ENCODE results near the gene SERAC1. TPM values are rescaled to one million over a fixed set of nuclear protein-coding genes. Genes with fewer than 3 reads are reported as not detected.

The SERAC1 gene
- total and polyA plus RNA-seq, 12 donors: 2.0 to 6.0 (median 4.8) TPM

GRCh38 chr6:158158748-158159147 is 9.3 kb downstream of the SERAC1 start:
- DNase-seq: no peak
- no peak overlapping the region for H3K27ac ChIP-seq
- WGBS, 2 donors: 81 to 84% methylated on average over 2 of the region's 2 CpGs
- H3K36me3 ChIP-seq: peaks cover 0 to 22% (median 0%) of the 10 kb centered on the region in 9 donors
- no peaks in the 10 kb centered on the region for H3K9me3 ChIP-seq
- peaks cover 0 to 11% (median 0%) of the 10 kb centered on the region in 9 donors for H3K4me1 ChIP-seq
- no peak overlapping the region for H3K4me3 ChIP-seq
- no peaks in the 10 kb centered on the region for H3K27me3 ChIP-seq
- intact Hi-C loops (cut with DNase I): no loop called here
- ATAC-seq: no peak
- TF ChIP-seq CTCF (IDR thresholded peaks at IDR 0.05): no peak

DNA sequence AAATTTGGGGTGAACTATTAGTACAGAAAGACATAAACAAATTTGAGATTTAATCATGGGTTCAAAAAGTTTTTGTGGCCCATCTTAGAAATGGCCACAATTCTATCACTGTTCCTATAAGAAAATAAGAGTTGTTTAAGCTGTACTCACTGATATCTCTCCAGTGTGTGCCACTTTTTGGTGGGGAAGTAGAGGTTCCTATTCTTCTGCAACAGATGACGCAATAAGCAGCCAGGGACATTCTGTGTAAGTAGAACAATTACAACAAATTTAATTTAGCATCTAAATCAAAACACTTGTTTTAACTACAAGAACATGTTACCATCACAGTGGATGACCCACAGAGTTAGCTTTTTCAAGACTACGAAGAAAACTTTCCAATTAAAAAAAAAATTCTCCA is 9.9 kb downstream of the SERAC1 start:
- no peaks in the 10 kb centered on the region for H3K27me3 ChIP-seq
- ATAC-seq (no peak), DNase-seq (no peak)
- H3K9me3 ChIP-seq: no peaks in the 10 kb centered on the region
- peaks cover 0 to 11% (median 0%) of the 10 kb centered on the region in 9 donors for H3K4me1 ChIP-seq
- intact Hi-C loops (cut with DNase I): no loop called here
- H3K4me3 ChIP-seq: no peak overlapping the region
- peaks cover 0 to 22% (median 0%) of the 10 kb centered on the region in 9 donors for H3K36me3 ChIP-seq
- no peak for TF ChIP-seq CTCF (IDR thresholded peaks at IDR 0.05)
- whole genome bisulfite sequencing, 2 donors: 92 to 93% methylated on average over 2 of the region's 2 CpGs
- H3K27ac ChIP-seq: no peak overlapping the region

DNA sequence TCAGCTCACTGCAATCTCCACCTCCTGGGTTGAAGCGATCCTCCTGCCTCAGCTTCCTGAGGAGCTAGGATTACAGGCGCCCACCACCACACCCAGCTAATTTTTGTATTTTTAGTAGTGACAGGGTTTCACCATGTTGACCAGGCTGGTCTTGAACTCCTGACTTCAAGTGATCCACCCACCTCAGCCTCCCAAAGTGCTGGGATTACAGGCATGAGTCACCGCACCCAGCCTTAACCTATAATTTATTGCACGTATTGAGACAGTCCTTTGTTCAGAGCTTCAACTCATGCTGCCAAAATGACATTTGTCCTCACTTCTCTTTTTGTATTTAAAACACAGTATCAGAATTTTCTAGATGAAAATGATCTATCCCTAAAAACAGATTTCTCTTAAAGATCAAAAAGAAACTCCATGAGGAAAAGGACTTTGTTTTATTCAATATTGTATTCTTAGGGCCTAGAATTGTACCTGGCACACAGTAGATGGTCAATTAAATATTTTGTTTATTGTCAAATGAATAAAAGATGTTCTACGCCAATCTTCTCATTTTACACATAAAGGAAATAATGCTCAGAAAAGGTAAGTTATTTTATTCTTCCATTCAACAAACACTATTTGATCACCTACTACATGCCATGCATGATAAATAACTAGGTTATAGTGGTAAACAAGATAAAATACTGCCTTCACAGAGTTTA is 10.8 kb downstream of the SERAC1 start:
- no peaks in the 10 kb centered on the region for H3K27me3 ChIP-seq
- 92 to 97% methylated on average over 5 of the region's 5 CpGs for WGBS, 2 donors
- ATAC-seq (no peak), DNase-seq (no peak)
- intact Hi-C loops (cut with DNase I): no loop called here
- H3K27ac ChIP-seq: no peak overlapping the region
- peaks cover 0 to 11% (median 0%) of the 10 kb centered on the region in 9 donors for H3K4me1 ChIP-seq
- no peaks in the 10 kb centered on the region for H3K9me3 ChIP-seq
- H3K4me3 ChIP-seq: no peak overlapping the region
- H3K36me3 ChIP-seq: peaks cover 0 to 26% (median 0%) of the 10 kb centered on the region in 9 donors
- no peak for TF ChIP-seq CTCF (IDR thresholded peaks at IDR 0.05)

DNA sequence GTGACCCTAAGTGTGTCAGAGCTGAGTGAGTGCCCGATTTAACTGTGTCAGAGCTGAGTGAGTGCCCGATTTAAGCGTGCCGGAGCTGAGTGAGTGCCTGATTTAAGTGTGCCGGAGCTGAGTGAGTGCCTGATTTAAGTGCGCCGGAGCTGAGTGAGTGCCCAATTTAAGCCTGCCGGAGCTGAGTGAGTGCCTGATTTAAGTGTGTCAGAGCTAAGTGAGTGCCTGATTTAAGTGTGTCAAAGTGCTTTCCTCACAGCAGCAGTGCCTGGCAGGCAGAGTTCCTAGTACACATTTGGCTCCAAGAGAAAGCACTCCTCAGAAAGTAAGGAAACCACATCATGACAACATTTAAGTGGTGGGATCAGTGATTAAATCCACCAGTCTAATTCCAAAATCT is 13.2 kb downstream of the SERAC1 start:
- Histone ChIP-seq H3K9me3 (no peaks in the 10 kb centered on the region), H3K27ac (no peak overlapping the region), H3K4me1 (peaks cover 0 to 3% (median 0%) of the 10 kb centered on the region in 9 donors), H3K4me3 (no peak overlapping the region), H3K36me3 (peaks cover 0 to 33% (median 0%) of the 10 kb centered on the region in 9 donors), H3K27me3 (no peaks in the 10 kb centered on the region)
- no peak for TF ChIP-seq CTCF (IDR thresholded peaks at IDR 0.05)
- ATAC-seq: peak in 1 of 8 donors; percentile 33
- WGBS, 2 donors: 89 to 93% methylated on average over 8 of the region's 8 CpGs
- intact Hi-C loops (cut with DNase I): no loop called here
- DNase-seq: no peak

All from heart right ventricle (tissue), 16 donors.